H1 (cell line): ENCODE data around the gene ZRANB1. TPM values are rescaled to one million over a fixed set of nuclear protein-coding genes. Genes with fewer than 3 reads are reported as not detected.

ENCODE experiments used
- CTCF ChIA-PET: fragments of 300-600 bp; sonication (Branson Sonifier 250); formaldehyde crosslinking; loops from one replicate; lab custom pipeline; 2021; ENCODE audit not compliant: partially characterized antibody; lab: Charles Lee
- POLR2A ChIA-PET: fragments of 300-600 bp; sonication (Branson Sonifier 250); formaldehyde crosslinking; loops from one replicate; lab custom pipeline; 2021; ENCODE audit warnings: inconsistent platforms; ENCODE audit not compliant: partially characterized antibody; lab: Charles Lee
- DNase-seq, 2 experiments: peaks; one replicate each; pipeline versions ENCODE4 v3.0.0 to v3.0.0-alpha.2; 2010 to 2022; ENCODE audit warnings: low spot score in 2 of 2, low read depth in 1 of 2, mixed read lengths in 1 of 2
- FAIRE-seq: peaks from 2 replicates; lab custom pipeline; 2011; peaks lifted over from hg19 to GRCh38; lab: Jason Lieb, UNC
- H2AFZ ChIP-seq: 2 replicates; pipeline ENCODE4 v1.8.1; 2012; ENCODE audit warnings: low read length, inconsistent platforms
- H2AK5ac ChIP-seq: 2 replicates; pipeline ENCODE4 v1.6.1; 2013; ENCODE audit warnings: low read depth, low read length
- H2BK120ac ChIP-seq: replicated peaks from 2 replicates; pipeline ENCODE3; 2013; ENCODE audit warnings: low read depth, low read length, inconsistent platforms
- H2BK12ac ChIP-seq: 2 replicates; pipeline ENCODE4 v1.6.1; 2013; ENCODE audit warnings: low read depth, low read length
- H2BK15ac ChIP-seq: 2 replicates; pipeline ENCODE4 v1.6.1; 2013; ENCODE audit warnings: low read length
- H2BK20ac ChIP-seq: 2 replicates; pipeline ENCODE4 v1.6.1; 2013; ENCODE audit warnings: low read length
- H2BK5ac ChIP-seq: 2 replicates; pipeline ENCODE4 v1.6.1; 2013; ENCODE audit warnings: low read depth, low read length
- H3K14ac ChIP-seq: 2 replicates; pipeline ENCODE4 v1.6.1; 2013; ENCODE audit warnings: inconsistent platforms; ENCODE audit not compliant: insufficient read length
- H3K18ac ChIP-seq: 2 replicates; pipeline ENCODE4 v1.6.1; 2013; ENCODE audit warnings: low read length; ENCODE audit errors: extremely low read depth
- H3K23ac ChIP-seq: 2 replicates; pipeline ENCODE4 v1.6.1; 2013; ENCODE audit warnings: inconsistent platforms; ENCODE audit not compliant: insufficient read length
- H3K23me2 ChIP-seq: 2 replicates; pipeline ENCODE4 v1.6.1; 2013; ENCODE audit warnings: low read depth, low read length
- H3K27ac ChIP-seq: 2 replicates; pipeline ENCODE4 v1.6.1; 2011; ENCODE audit warnings: low read depth, low read length, inconsistent platforms
- H3K27me3 ChIP-seq, 4 experiments: replicated peaks in 1 of 4; 1 replicate in 1 of 4; 2 replicates in 3 of 4; pipeline versions ENCODE4 v1.6.1 to v1.8.1; 2011 to 2013; ENCODE audit warnings: low read length in 3 of 4, mild to moderate bottlenecking in 3 of 4, inconsistent platforms in 2 of 4, mixed read lengths in 2 of 4, moderate library complexity in 1 of 4; ENCODE audit not compliant: control insufficient read depth in 3 of 4, insufficient read depth in 3 of 4; ENCODE audit errors: extremely low read depth in 1 of 4
- H3K36me3 ChIP-seq, 4 experiments: 2 replicates each; pipeline versions ENCODE4 v1.6.1 to v1.8.1; 2011 to 2013; ENCODE audit warnings: mild to moderate bottlenecking in 4 of 4, low read length in 3 of 4, moderate library complexity in 2 of 4, control low read depth in 1 of 4, inconsistent platforms in 1 of 4; ENCODE audit not compliant: insufficient read depth in 4 of 4, control insufficient read depth in 2 of 4
- H3K4ac ChIP-seq: replicated peaks from 2 replicates; pipeline ENCODE3; 2013; ENCODE audit warnings: low read length, low read depth, mixed read lengths, inconsistent platforms; ENCODE audit not compliant: insufficient read length
- H3K4me1 ChIP-seq, 4 experiments: replicated peaks in 1 of 4; 1 replicate in 1 of 4; 2 replicates in 3 of 4; pipeline versions ENCODE4 v1.6.1 to v1.8.1; 2011 to 2013; ENCODE audit warnings: low read length in 3 of 4, inconsistent platforms in 2 of 4, mixed read lengths in 1 of 4; ENCODE audit not compliant: insufficient read depth in 4 of 4, control insufficient read depth in 3 of 4
- H3K4me2 ChIP-seq, 2 experiments: 2 replicates each; pipeline versions ENCODE4 v1.6.1 to v1.8.1; 2011 to 2013; ENCODE audit warnings: low read depth in 2 of 2, low read length in 2 of 2, control low read depth in 1 of 2, inconsistent platforms in 1 of 2, mild to moderate bottlenecking in 1 of 2; ENCODE audit not compliant: insufficient read depth in 1 of 2
- H3K4me3 ChIP-seq, 4 experiments: fragments of 200-600, 300-600 bp in 1 of 4; sonication (generic), shearing (Covaris generic), sonication (Bioruptor Twin) in 1 of 4; 2 replicates each; pipeline versions ENCODE4 v1.5.1 to v1.8.1; 2011 to 2016; ENCODE audit warnings: low read length in 4 of 4, low read depth in 3 of 4, control low read depth in 2 of 4, inconsistent platforms in 2 of 4, mild to moderate bottlenecking in 2 of 4, mixed read lengths in 1 of 4, moderate library complexity in 1 of 4; ENCODE audit not compliant: insufficient read depth in 2 of 4; ENCODE audit errors: extremely low read depth in 1 of 4
- H3K56ac ChIP-seq: replicated peaks from 2 replicates; pipeline ENCODE3; 2013; ENCODE audit warnings: low read depth, mild to moderate bottlenecking, mixed read lengths, low read length, inconsistent platforms; ENCODE audit not compliant: insufficient read length
- H3K79me1 ChIP-seq: 2 replicates; pipeline ENCODE4 v1.6.1; 2013; ENCODE audit warnings: low read depth, low read length, control low read depth
- H3K79me2 ChIP-seq, 2 experiments: 2 replicates each; pipeline versions ENCODE4 v1.6.1 to v1.8.1; 2012 to 2013; ENCODE audit warnings: low read length in 2 of 2, mild to moderate bottlenecking in 2 of 2, inconsistent platforms in 1 of 2; ENCODE audit not compliant: insufficient read depth in 2 of 2, control insufficient read depth in 1 of 2
- H3K9ac ChIP-seq, 4 experiments: replicated peaks in 1 of 4; 1 replicate in 1 of 4; 2 replicates in 3 of 4; pipeline versions ENCODE4 v1.6.1 to v1.8.1; 2011 to 2013; ENCODE audit warnings: low read depth in 3 of 4, low read length in 3 of 4, control low read depth in 2 of 4, mild to moderate bottlenecking in 2 of 4, moderate library complexity in 2 of 4, inconsistent platforms in 1 of 4; ENCODE audit errors: extremely low read depth in 1 of 4
- H3K9me3 ChIP-seq, 2 experiments: 2 replicates each; pipeline versions ENCODE4 v1.6.1 to v1.8.1; 2012 to 2013; ENCODE audit warnings: mild to moderate bottlenecking in 2 of 2, moderate library complexity in 2 of 2, control low read depth in 1 of 2, inconsistent platforms in 1 of 2, low read depth in 1 of 2, low read length in 1 of 2, mixed read lengths in 1 of 2; ENCODE audit not compliant: insufficient read depth in 2 of 2
- H4K20me1 ChIP-seq, 2 experiments: replicated peaks in 1 of 2; 2 replicates each; pipeline versions ENCODE3 to v1.8.1; 2011 to 2013; ENCODE audit warnings: inconsistent platforms in 2 of 2, low read length in 2 of 2, mild to moderate bottlenecking in 1 of 2; ENCODE audit not compliant: insufficient read depth in 2 of 2, control insufficient read depth in 1 of 2
- H4K5ac ChIP-seq: 2 replicates; pipeline ENCODE4 v1.6.1; 2013; ENCODE audit warnings: low read length, low read depth, mixed read lengths, inconsistent platforms; ENCODE audit not compliant: insufficient read length
- H4K8ac ChIP-seq: 2 replicates; pipeline ENCODE4 v1.8.0; 2013; ENCODE audit warnings: mild to moderate bottlenecking, moderate library complexity, low read length, inconsistent platforms; ENCODE audit not compliant: insufficient read depth; ENCODE audit errors: extremely low read depth
- H4K91ac ChIP-seq: replicated peaks from 2 replicates; pipeline ENCODE3; 2013; ENCODE audit warnings: low read length, mixed read lengths, inconsistent platforms; ENCODE audit not compliant: insufficient read length
- CBX8 ChIP-seq: fragments of 300-800, 300-1000 bp; sonication (generic); IDR thresholded peaks from 2 replicates; pipeline ENCODE4 v1.7.1; 2016; ENCODE audit warnings: low read depth, low read length, borderline replicate concordance
- GABPA ChIP-seq: IDR thresholded peaks from 2 replicates; pipeline ENCODE4 v1.6.1; 2011; ENCODE audit warnings: mild to moderate bottlenecking, low read length, moderate library complexity, borderline replicate concordance; ENCODE audit not compliant: insufficient read depth
- RBBP5 ChIP-seq: IDR thresholded peaks from 2 replicates; pipeline ENCODE4 v1.7.1; 2012; ENCODE audit warnings: low read depth, mild to moderate bottlenecking, inconsistent platforms, low read length, moderate library complexity, borderline replicate concordance
- WGBS, 2 experiments: shearing (Covaris generic) in 1 of 2; methylation state at CpG; one replicate each; pipeline versions ENCODE4 v1.1.6 to v1.1.7; 2013 to 2015; ENCODE audit warnings: low lambda C conversion rate in 2 of 2, mixed read lengths in 2 of 2, inconsistent platforms in 1 of 2, low coverage in 1 of 2, missing lambda C conversion rate in 1 of 2; ENCODE audit not compliant: insufficient replicate concordance in 2 of 2, insufficient coverage in 1 of 2, insufficient read length in 1 of 2; ENCODE audit errors: extremely low coverage in 1 of 2, missing lambda C conversion rate in 1 of 2; 5-methylcytosine and 5-hydroxymethylcytosine counted together
- polyA plus RNA-seq, 7 experiments: library from polyadenylated mRNA; depleted of rRNA in 3 of 7; stranded (reverse) in 5 of 7; unstranded in 2 of 7; fragments of >200 nt in 5 of 7; fragments of 200-250 nt in 2 of 7; gene quantifications; 1 replicate in 5 of 7; 2 replicates in 1 of 7; 4 replicates in 1 of 7; pipeline versions ENCODE4 v1.2.1 to v1.2.3, GENCODE V29; 2011 to 2013; ENCODE audit warnings: missing spikeins in 2 of 7, mixed read lengths in 2 of 7
- total RNA-seq: library from RNA; stranded (reverse); fragmentation: NEBNext Ultra II Directional; extraction: Animal tissue kit (Norgen Biotek cat#: 25700); gene quantifications from 2 replicates; pipeline ENCODE4 v1.2.1, GENCODE V29; 2021

Gene ZRANB1
- total and polyA plus RNA-seq, 2 of the 8 experiments (the other 6 are each of a cell fraction or from before 2014, with no cell fraction given), result 6.1 to 19.9 TPM

DNA sequence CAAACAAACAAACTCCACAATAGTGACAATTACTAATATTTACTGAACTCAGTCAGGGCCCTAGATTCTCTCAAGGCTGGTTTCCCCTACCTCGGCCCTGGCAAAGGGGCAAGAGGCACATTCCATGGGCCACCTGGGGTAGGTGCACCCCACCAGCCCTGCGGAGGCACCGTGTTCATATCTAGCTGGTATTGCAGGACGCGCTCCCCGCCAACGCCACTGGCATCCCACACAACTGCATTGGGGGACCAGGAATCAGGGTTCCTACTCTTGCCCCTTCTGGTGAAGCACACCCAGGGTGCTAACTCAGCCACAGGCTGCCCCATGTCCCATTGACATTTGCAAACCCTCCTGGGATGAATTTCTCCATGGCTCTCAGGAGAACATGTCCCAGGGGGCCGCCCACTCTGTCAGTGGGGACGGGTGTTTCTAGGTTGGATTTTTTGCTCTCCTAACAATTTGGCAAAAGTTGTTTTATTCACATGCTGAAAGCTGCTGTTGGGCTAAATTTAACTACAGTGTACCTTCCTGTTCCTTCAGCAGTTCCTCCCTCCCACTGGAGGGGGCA lies 76.7 kb downstream of the ZRANB1 start:
- no peak overlapping the region for H3K27ac ChIP-seq
- no peak overlapping the region for H3K56ac ChIP-seq
- H3K9me3 ChIP-seq, result peaks cover 10 to 14% of the 10 kb centered on the region in 2 experiments; a peak in 3 of 4 replicates
- H4K8ac ChIP-seq, result no peak overlapping the region
- POLR2A ChIA-PET, result no interaction called here
- peaks cover 0 to 2% (median 0%) of the 10 kb centered on the region in 4 experiments; a peak in 3 of 7 replicates for H3K4me1 ChIP-seq
- H2BK5ac ChIP-seq, result no peak overlapping the region
- H3K4ac ChIP-seq, result no peak overlapping the region
- peaks cover 45% of the 10 kb centered on the region for H3K79me1 ChIP-seq
- no peak overlapping the region for H4K5ac ChIP-seq
- no peak overlapping the region for H3K4me3 ChIP-seq
- no peaks in the 10 kb centered on the region for H3K23me2 ChIP-seq
- H2BK12ac ChIP-seq, result no peak overlapping the region
- no peak overlapping the region for H3K23ac ChIP-seq
- no peak overlapping the region for H2AFZ ChIP-seq
- no peak overlapping the region for H3K18ac ChIP-seq
- no peak overlapping the region for H2AK5ac ChIP-seq
- peaks cover 23 to 27% of the 10 kb centered on the region in 2 experiments for H4K20me1 ChIP-seq
- no peak for FAIRE-seq
- H3K4me2 ChIP-seq, result no peak overlapping the region
- DNase-seq, result no peak
- no peak overlapping the region for H2BK120ac ChIP-seq
- CTCF ChIA-PET, result interaction anchor here (3.4 kb wide), 1 partner anchor 26 kb away, joined by 12 read pairs; no protein-coding TSS in a partner anchor
- peaks cover 2 to 100% of the 10 kb centered on the region in 2 experiments; a peak in 3 of 4 replicates for H3K79me2 ChIP-seq
- no peak overlapping the region for H2BK15ac ChIP-seq
- H3K9ac ChIP-seq, result no peak overlapping the region
- 92% methylated on average over 9 of the region's 9 CpGs; no CpG with 5 or more reads in 1 of the 2 experiments for WGBS, 2 experiments
- no peak overlapping the region for H4K91ac ChIP-seq
- no peak overlapping the region for H3K14ac ChIP-seq
- no peak overlapping the region for H2BK20ac ChIP-seq
- H3K36me3 ChIP-seq, result peaks cover 6 to 47% (median 25%) of the 10 kb centered on the region in 4 experiments; a peak in 7 of 8 replicates
- no peaks in the 10 kb centered on the region for H3K27me3 ChIP-seq
- TF ChIP-seq RBBP5 (no peak), GABPA (no peak), CBX8 (no peak)
